Measurements from ENCODE around the gene CRYBB3.

DNA sequence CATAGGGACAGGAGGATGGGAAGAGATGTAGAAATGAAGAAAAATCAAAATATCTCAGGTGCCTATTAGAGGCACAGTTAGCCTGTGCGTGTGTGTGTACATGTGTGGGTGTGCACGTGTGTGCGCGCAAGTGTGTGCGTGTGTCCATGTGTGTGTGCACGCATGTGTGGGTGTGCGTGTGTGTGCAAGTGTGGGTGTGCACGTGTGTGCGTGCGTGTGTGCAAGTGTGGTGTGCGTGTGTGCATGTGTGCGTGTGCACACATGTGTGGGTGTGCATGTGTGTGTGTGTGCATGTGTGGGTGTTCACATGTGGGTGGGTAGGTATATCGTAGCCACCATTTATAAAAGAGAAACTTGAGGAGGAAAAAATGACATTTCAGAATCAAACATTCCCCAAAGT is 29.2 kb downstream of the CRYBB3 start:
- no peak for TF ChIP-seq BHLHE40 (IDR thresholded peaks at IDR 0.05; ENCODE audit: low read length)
- TF ChIP-seq, protein P1, sequence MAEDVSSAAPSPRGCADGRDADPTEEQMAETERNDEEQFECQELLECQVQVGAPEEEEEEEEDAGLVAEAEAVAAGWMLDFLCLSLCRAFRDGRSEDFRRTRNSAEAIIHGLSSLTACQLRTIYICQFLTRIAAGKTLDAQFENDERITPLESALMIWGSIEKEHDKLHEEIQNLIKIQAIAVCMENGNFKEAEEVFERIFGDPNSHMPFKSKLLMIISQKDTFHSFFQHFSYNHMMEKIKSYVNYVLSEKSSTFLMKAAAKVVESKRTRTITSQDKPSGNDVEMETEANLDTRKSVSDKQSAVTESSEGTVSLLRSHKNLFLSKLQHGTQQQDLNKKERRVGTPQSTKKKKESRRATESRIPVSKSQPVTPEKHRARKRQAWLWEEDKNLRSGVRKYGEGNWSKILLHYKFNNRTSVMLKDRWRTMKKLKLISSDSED (CRISPR knock-in tag; IDR thresholded peaks at IDR 0.05) = no peak
- TF ChIP-seq, protein P2, sequence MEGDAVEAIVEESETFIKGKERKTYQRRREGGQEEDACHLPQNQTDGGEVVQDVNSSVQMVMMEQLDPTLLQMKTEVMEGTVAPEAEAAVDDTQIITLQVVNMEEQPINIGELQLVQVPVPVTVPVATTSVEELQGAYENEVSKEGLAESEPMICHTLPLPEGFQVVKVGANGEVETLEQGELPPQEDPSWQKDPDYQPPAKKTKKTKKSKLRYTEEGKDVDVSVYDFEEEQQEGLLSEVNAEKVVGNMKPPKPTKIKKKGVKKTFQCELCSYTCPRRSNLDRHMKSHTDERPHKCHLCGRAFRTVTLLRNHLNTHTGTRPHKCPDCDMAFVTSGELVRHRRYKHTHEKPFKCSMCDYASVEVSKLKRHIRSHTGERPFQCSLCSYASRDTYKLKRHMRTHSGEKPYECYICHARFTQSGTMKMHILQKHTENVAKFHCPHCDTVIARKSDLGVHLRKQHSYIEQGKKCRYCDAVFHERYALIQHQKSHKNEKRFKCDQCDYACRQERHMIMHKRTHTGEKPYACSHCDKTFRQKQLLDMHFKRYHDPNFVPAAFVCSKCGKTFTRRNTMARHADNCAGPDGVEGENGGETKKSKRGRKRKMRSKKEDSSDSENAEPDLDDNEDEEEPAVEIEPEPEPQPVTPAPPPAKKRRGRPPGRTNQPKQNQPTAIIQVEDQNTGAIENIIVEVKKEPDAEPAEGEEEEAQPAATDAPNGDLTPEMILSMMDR (CRISPR knock-in tag; IDR thresholded peaks at IDR 0.05) = no peak
- TF ChIP-seq ZMAT3 (CRISPR knock-in tag; conservative IDR thresholded peaks at IDR 0.05) = no peak

Data from HepG2 (cell line).